ENCODE measurements around the gene OBSL1. TPM values are rescaled to one million over a fixed set of nuclear protein-coding genes. Genes with fewer than 3 reads are reported as not detected.

Gene OBSL1
- total RNA-seq: 10 to 100 TPM; 47.9 to 72.9 (median 56.5) TPM

DNA sequence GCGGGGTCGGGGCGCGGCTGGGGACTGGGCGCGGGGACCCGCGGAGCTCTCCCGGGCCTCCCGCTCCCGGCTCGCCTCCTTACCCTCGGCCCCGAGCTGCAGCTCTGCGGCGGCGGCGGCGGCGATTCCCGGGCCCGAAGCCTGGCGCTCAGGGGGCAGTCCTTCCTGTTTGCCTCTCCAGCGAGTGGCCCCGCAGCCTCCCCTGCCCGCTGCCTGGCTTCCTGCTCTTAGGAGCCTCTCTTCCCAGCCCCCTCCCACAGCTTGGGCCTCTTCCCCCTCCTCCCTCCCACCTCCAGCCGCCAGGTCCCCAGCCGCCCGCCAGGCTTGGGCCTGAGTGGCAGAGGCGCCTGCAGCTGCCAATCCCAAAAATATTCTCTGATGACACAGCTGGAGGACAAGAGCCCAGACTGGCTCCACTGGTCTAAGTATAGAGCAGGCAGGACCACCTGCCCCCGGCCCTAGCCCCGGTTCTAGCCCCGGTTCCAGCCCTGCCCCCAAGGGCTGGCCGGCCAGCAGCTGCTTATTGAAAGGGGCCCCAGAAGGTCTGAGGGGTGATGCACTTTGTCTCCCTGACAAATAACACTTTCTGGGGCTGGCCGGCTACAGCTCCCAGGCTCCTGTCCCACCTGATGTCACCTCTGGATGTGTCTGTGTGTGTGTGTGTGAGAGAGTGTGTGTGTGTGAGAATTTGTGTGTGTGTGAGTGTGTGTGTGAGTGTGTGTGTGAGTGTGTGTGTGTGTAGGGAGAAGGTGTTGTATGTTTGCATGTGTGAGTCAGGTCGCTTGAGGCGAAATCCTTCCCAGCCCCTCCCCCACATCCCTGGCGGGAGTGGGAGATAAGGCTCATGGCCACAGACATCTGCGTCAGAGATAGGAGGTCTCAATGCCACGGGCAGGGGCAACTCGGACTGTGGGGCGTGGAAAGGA lies at the start of gene OBSL1:
TSS of gene OBSL1 (minus strand) at position 229 of the 926 bp plus-strand sequence. CDS start 307 bp downstream, outside the sequence.
- no peaks in the 10 kb centered on the region for H3K27me3 ChIP-seq
- ATAC-seq (peak; percentile 80), DNase-seq (peak; percentile 69 to 89)
- peaks cover 0 to 8% of the 10 kb centered on the region in 2 donors for H3K36me3 ChIP-seq
- H3K4me1 ChIP-seq: peaks cover 11 to 14% of the 10 kb centered on the region in 2 donors
- no peaks in the 10 kb centered on the region for H3K9me3 ChIP-seq
- TF ChIP-seq, protein P1, sequence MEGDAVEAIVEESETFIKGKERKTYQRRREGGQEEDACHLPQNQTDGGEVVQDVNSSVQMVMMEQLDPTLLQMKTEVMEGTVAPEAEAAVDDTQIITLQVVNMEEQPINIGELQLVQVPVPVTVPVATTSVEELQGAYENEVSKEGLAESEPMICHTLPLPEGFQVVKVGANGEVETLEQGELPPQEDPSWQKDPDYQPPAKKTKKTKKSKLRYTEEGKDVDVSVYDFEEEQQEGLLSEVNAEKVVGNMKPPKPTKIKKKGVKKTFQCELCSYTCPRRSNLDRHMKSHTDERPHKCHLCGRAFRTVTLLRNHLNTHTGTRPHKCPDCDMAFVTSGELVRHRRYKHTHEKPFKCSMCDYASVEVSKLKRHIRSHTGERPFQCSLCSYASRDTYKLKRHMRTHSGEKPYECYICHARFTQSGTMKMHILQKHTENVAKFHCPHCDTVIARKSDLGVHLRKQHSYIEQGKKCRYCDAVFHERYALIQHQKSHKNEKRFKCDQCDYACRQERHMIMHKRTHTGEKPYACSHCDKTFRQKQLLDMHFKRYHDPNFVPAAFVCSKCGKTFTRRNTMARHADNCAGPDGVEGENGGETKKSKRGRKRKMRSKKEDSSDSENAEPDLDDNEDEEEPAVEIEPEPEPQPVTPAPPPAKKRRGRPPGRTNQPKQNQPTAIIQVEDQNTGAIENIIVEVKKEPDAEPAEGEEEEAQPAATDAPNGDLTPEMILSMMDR (IDR thresholded peaks at IDR 0.05 in 4 of 5, conservative IDR thresholded peaks at IDR 0.05 in 1 of 5): no peak
- peak; percentile 24 to 70 for TF ChIP-seq POLR2A (IDR thresholded peaks at IDR 0.05)
- in situ Hi-C loops (cut with MboI; ENCODE audit: low sequenced_read_pairs in 4 of 4): no loop called here
- peak within 1 kb of the TSS; percentile 56 to 73 (median 63) for H3K4me3 ChIP-seq
- H3K27ac ChIP-seq: peak within 1 kb of the TSS; percentile 79 to 90 (median 86)
- intact Hi-C loops (cut with DNase I; ENCODE audit: low total_unique reads): loop anchor here (1.0 to 2.0 kb wide), 3 partner anchors 27 to 71 kb away; partner anchors contain the start of gene CHPF

DNA sequence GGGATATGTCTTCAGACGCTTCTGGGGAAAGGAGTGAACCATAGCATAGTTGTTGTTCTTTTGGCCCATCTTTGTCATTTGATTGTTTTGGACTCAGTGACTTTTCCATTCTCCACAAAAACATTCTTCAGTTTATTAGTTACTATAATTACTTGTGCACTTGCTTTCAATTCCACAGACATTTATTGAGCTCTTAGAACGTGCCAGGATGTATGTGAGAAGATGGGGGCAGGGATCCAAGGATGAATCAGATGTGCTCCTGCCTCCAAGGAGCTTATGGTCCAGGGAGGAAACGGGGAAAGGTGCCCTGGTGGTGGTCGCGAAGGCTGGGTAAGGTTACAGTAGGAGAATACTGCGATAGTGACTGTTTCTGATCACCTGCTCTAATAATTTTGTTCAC lies 49.2 kb upstream of the OBSL1 start:
- H3K27ac ChIP-seq: no peak overlapping the region
- TF ChIP-seq, protein P1 (IDR thresholded peaks at IDR 0.05 in 4 of 5, conservative IDR thresholded peaks at IDR 0.05 in 1 of 5): no peak
- no peak for TF ChIP-seq POLR2A (IDR thresholded peaks at IDR 0.05)
- DNase-seq (no peak), ATAC-seq (no peak)
- no peaks in the 10 kb centered on the region for H3K4me1 ChIP-seq
- in situ Hi-C loops (cut with MboI; ENCODE audit: low sequenced_read_pairs in 4 of 4) (no loop called here), intact Hi-C loops (cut with DNase I; ENCODE audit: low total_unique reads) (no loop called here)
- peaks cover 0 to 9% of the 10 kb centered on the region in 2 donors for H3K36me3 ChIP-seq
- no peaks in the 10 kb centered on the region for H3K27me3 ChIP-seq
- no peaks in the 10 kb centered on the region for H3K9me3 ChIP-seq
- H3K4me3 ChIP-seq: no peak overlapping the region

DNA sequence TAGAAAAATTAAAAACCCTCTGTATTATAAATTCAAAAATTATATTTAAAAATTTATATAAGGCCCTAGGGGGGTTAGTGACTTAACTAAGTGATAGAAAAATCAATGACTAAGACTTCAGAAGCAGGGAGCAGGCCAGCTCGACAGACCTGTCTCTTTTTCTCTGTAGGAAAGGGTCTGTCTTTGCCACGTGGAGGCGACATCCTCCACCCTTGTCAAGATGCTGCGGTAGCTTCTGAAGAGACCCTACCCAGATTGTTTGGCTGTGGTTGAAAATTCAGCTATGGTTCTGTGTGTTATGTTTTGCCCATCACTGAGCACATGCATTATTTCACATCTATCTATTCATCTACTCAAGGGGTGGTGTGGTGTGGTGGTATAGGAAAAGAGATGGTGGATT lies 47.9 kb upstream of the OBSL1 start:
- ATAC-seq: no peak
- in situ Hi-C loops (cut with MboI; ENCODE audit: low sequenced_read_pairs in 4 of 4) (no loop called here), intact Hi-C loops (cut with DNase I; ENCODE audit: low total_unique reads) (no loop called here)
- no peaks in the 10 kb centered on the region for H3K27me3 ChIP-seq
- H3K4me3 ChIP-seq: no peak overlapping the region
- TF ChIP-seq POLR2A (IDR thresholded peaks at IDR 0.05): no peak
- TF ChIP-seq, protein P1 (IDR thresholded peaks at IDR 0.05 in 4 of 5, conservative IDR thresholded peaks at IDR 0.05 in 1 of 5): no peak
- DNase-seq: no peak
- peaks cover 0 to 21% of the 10 kb centered on the region in 2 donors for H3K36me3 ChIP-seq
- H3K9me3 ChIP-seq: no peaks in the 10 kb centered on the region
- no peak overlapping the region for H3K27ac ChIP-seq
- H3K4me1 ChIP-seq: no peaks in the 10 kb centered on the region

DNA sequence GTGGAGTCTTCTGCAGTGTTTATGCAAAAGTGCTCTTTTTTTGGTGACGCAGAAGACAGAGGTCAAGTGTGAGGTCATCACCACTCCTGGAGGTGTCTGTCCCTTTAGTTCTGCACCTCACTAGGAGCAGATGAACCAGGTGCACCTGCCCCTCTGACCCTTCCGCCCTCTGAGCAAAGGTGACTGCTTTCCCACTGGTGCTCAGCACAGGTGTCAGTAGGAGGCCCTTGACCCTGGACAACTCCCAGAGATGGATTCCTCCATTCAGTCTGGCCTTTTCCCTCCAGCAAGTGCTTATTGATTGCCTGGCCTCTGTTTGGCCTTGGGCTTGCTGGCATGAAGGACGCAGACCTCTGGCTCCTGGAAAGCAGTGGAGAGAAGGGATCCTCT lies 47.4 kb upstream of the OBSL1 start:
- no peak overlapping the region for H3K4me3 ChIP-seq
- no peak for DNase-seq

More for the DNA sequence above, 47.4 kb upstream of the OBSL1 start:
- Histone ChIP-seq H3K27me3 (no peaks in the 10 kb centered on the region), H3K27ac (no peak overlapping the region), H3K36me3 (peaks cover 0 to 26% of the 10 kb centered on the region in 2 donors), H3K4me1 (no peaks in the 10 kb centered on the region), H3K9me3 (no peaks in the 10 kb centered on the region)
- in situ Hi-C loops (cut with MboI; ENCODE audit: low sequenced_read_pairs in 4 of 4): no loop called here
- intact Hi-C loops (cut with DNase I; ENCODE audit: low total_unique reads): no loop called here
- no peak for TF ChIP-seq POLR2A (IDR thresholded peaks at IDR 0.05)
- TF ChIP-seq, protein P1 (IDR thresholded peaks at IDR 0.05 in 4 of 5, conservative IDR thresholded peaks at IDR 0.05 in 1 of 5): no peak
- ATAC-seq: no peak

Data from gastrocnemius medialis (tissue), 4 donors.